ENCODE results near the gene COL15A1.

The COL15A1 gene

GRCh38 chr9:99063522-99063921 is 119.8 kb downstream of the COL15A1 start:
- peaks cover 2% of the 10 kb centered on the region for H3K27me3 ChIP-seq (ENCODE audit: insufficient read depth, insufficient read length)
- H3K4me3 ChIP-seq (ENCODE audit: insufficient read length, low read depth), result no peak overlapping the region
- H3K36me3 ChIP-seq (ENCODE audit: insufficient read depth, insufficient read length, low read length), result no peaks in the 10 kb centered on the region
- no peaks in the 10 kb centered on the region for H3K4me1 ChIP-seq (ENCODE audit: insufficient read depth, insufficient read length)
- no peak for TF ChIP-seq SUZ12 (IDR thresholded peaks at IDR 0.05; ENCODE audit: extremely low read depth, insufficient read depth, insufficient read length)
- no peak for TF ChIP-seq ZNF274 (IDR thresholded peaks at IDR 0.05; ENCODE audit: low read depth, low read length)
- TF ChIP-seq YY1 (IDR thresholded peaks at IDR 0.05; ENCODE audit: insufficient read depth, insufficient read length), result no peak
- H3K9me3 ChIP-seq (ENCODE audit: insufficient read depth, low read length), result no peaks in the 10 kb centered on the region
- H3K9ac ChIP-seq (ENCODE audit: insufficient read length, low read depth), result no peak overlapping the region
- DNase-seq (ENCODE audit: low read depth, low spot score), result no peak

- Histone ChIP-seq H3K9ac (ENCODE audit: insufficient read length, low read depth) (no peak overlapping the region), H3K27me3 (ENCODE audit: insufficient read depth, insufficient read length) (peaks cover 2% of the 10 kb centered on the region), H3K4me1 (ENCODE audit: insufficient read depth, insufficient read length) (no peaks in the 10 kb centered on the region), H3K4me3 (ENCODE audit: insufficient read length, low read depth) (no peak overlapping the region), H3K9me3 (ENCODE audit: insufficient read depth, low read length) (no peaks in the 10 kb centered on the region), H3K36me3 (ENCODE audit: insufficient read depth, insufficient read length, low read length) (no peaks in the 10 kb centered on the region)
- TF ChIP-seq YY1 (IDR thresholded peaks at IDR 0.05; ENCODE audit: insufficient read depth, insufficient read length), result no peak
- no peak for TF ChIP-seq ZNF274 (IDR thresholded peaks at IDR 0.05; ENCODE audit: low read depth, low read length)
- no peak for TF ChIP-seq SUZ12 (IDR thresholded peaks at IDR 0.05; ENCODE audit: extremely low read depth, insufficient read depth, insufficient read length)
- no peak for DNase-seq (ENCODE audit: low read depth, low spot score)
Observed at GRCh38 chr9:99066571-99066970, 122.9 kb downstream of the COL15A1 start.

- Histone ChIP-seq H3K4me1 (ENCODE audit: insufficient read depth, insufficient read length) (no peaks in the 10 kb centered on the region), H3K27me3 (ENCODE audit: insufficient read depth, insufficient read length) (no peaks in the 10 kb centered on the region), H3K36me3 (ENCODE audit: insufficient read depth, insufficient read length, low read length) (no peaks in the 10 kb centered on the region), H3K4me3 (ENCODE audit: insufficient read length, low read depth) (no peak overlapping the region), H3K9ac (ENCODE audit: insufficient read length, low read depth) (no peak overlapping the region), H3K9me3 (ENCODE audit: insufficient read depth, low read length) (no peaks in the 10 kb centered on the region)
- TF ChIP-seq ZNF274 (IDR thresholded peaks at IDR 0.05; ENCODE audit: low read depth, low read length), result no peak
- no peak for TF ChIP-seq YY1 (IDR thresholded peaks at IDR 0.05; ENCODE audit: insufficient read depth, insufficient read length)
- no peak for TF ChIP-seq SUZ12 (IDR thresholded peaks at IDR 0.05; ENCODE audit: extremely low read depth, insufficient read depth, insufficient read length)
- no peak for DNase-seq (ENCODE audit: low read depth, low spot score)
Observed at GRCh38 chr9:99069075-99069474, 125.4 kb downstream of the COL15A1 start.

GRCh38 chr9:99069546-99069945 is 125.8 kb downstream of the COL15A1 start:
- H3K9ac ChIP-seq (ENCODE audit: insufficient read length, low read depth), result no peak overlapping the region
- H3K9me3 ChIP-seq (ENCODE audit: insufficient read depth, low read length), result no peaks in the 10 kb centered on the region
- no peaks in the 10 kb centered on the region for H3K4me1 ChIP-seq (ENCODE audit: insufficient read depth, insufficient read length)
- TF ChIP-seq YY1 (IDR thresholded peaks at IDR 0.05; ENCODE audit: insufficient read depth, insufficient read length) (no peak), SUZ12 (IDR thresholded peaks at IDR 0.05; ENCODE audit: extremely low read depth, insufficient read depth, insufficient read length) (no peak), ZNF274 (IDR thresholded peaks at IDR 0.05; ENCODE audit: low read depth, low read length) (no peak)
- H3K36me3 ChIP-seq (ENCODE audit: insufficient read depth, insufficient read length, low read length), result no peaks in the 10 kb centered on the region
- no peak for DNase-seq (ENCODE audit: low read depth, low spot score)
- no peaks in the 10 kb centered on the region for H3K27me3 ChIP-seq (ENCODE audit: insufficient read depth, insufficient read length)
- no peak overlapping the region for H3K4me3 ChIP-seq (ENCODE audit: insufficient read length, low read depth)

GRCh38 chr9:99070681-99071080 is 127.0 kb downstream of the COL15A1 start:
- no peak for TF ChIP-seq ZNF274 (IDR thresholded peaks at IDR 0.05; ENCODE audit: low read depth, low read length)
- no peak for TF ChIP-seq SUZ12 (IDR thresholded peaks at IDR 0.05; ENCODE audit: extremely low read depth, insufficient read depth, insufficient read length)
- TF ChIP-seq YY1 (IDR thresholded peaks at IDR 0.05; ENCODE audit: insufficient read depth, insufficient read length), result no peak
- no peaks in the 10 kb centered on the region for H3K9me3 ChIP-seq (ENCODE audit: insufficient read depth, low read length)
- no peaks in the 10 kb centered on the region for H3K36me3 ChIP-seq (ENCODE audit: insufficient read depth, insufficient read length, low read length)
- H3K4me3 ChIP-seq (ENCODE audit: insufficient read length, low read depth), result no peak overlapping the region
- no peak for DNase-seq (ENCODE audit: low read depth, low spot score)
- no peaks in the 10 kb centered on the region for H3K4me1 ChIP-seq (ENCODE audit: insufficient read depth, insufficient read length)
- no peak overlapping the region for H3K9ac ChIP-seq (ENCODE audit: insufficient read length, low read depth)
- H3K27me3 ChIP-seq (ENCODE audit: insufficient read depth, insufficient read length), result no peaks in the 10 kb centered on the region

GRCh38 chr9:99071313-99072039 is 127.8 kb downstream of the COL15A1 start:
- Histone ChIP-seq H3K4me3 (ENCODE audit: insufficient read length, low read depth) (no peak overlapping the region), H3K27me3 (ENCODE audit: insufficient read depth, insufficient read length) (no peaks in the 10 kb centered on the region), H3K36me3 (ENCODE audit: insufficient read depth, insufficient read length, low read length) (no peaks in the 10 kb centered on the region), H3K4me1 (ENCODE audit: insufficient read depth, insufficient read length) (no peaks in the 10 kb centered on the region), H3K9me3 (ENCODE audit: insufficient read depth, low read length) (no peaks in the 10 kb centered on the region), H3K9ac (ENCODE audit: insufficient read length, low read depth) (no peak overlapping the region)
- DNase-seq (ENCODE audit: low read depth, low spot score), result no peak
- TF ChIP-seq SUZ12 (IDR thresholded peaks at IDR 0.05; ENCODE audit: extremely low read depth, insufficient read depth, insufficient read length) (no peak), ZNF274 (IDR thresholded peaks at IDR 0.05; ENCODE audit: low read depth, low read length) (no peak), YY1 (IDR thresholded peaks at IDR 0.05; ENCODE audit: insufficient read depth, insufficient read length) (no peak)

GRCh38 chr9:99072040-99072394 is 128.3 kb downstream of the COL15A1 start:
- Histone ChIP-seq H3K4me1 (ENCODE audit: insufficient read depth, insufficient read length) (no peaks in the 10 kb centered on the region), H3K9ac (ENCODE audit: insufficient read length, low read depth) (no peak overlapping the region), H3K36me3 (ENCODE audit: insufficient read depth, insufficient read length, low read length) (no peaks in the 10 kb centered on the region), H3K9me3 (ENCODE audit: insufficient read depth, low read length) (no peaks in the 10 kb centered on the region), H3K27me3 (ENCODE audit: insufficient read depth, insufficient read length) (no peaks in the 10 kb centered on the region), H3K4me3 (ENCODE audit: insufficient read length, low read depth) (no peak overlapping the region)
- TF ChIP-seq SUZ12 (IDR thresholded peaks at IDR 0.05; ENCODE audit: extremely low read depth, insufficient read depth, insufficient read length), result no peak
- no peak for TF ChIP-seq ZNF274 (IDR thresholded peaks at IDR 0.05; ENCODE audit: low read depth, low read length)
- DNase-seq (ENCODE audit: low read depth, low spot score), result no peak
